ENCODE data around the gene HPRT1. TPM values are rescaled to one million over a fixed set of nuclear protein-coding genes. Genes with fewer than 3 reads are reported as not detected.

Gene HPRT1
- total RNA-seq, 2 donors from 2014 or later, result 19.5 to 30.7 TPM

- intact Hi-C loops (cut with DNase I), result no loop called here
- DNase-seq (no peak), ATAC-seq (peak in 1 of 2 donors; percentile 47)
These were observed 77.4 kb downstream of the HPRT1 start for GRCh38 chrX:134537179-134537955.

GRCh38 chrX:134538316-134538715 lies 78.4 kb downstream of the HPRT1 start:
- DNase-seq, result no peak
- intact Hi-C loops (cut with DNase I), result no loop called here
- no peak for ATAC-seq

GRCh38 chrX:134541906-134542305 lies 81.9 kb downstream of the HPRT1 start:
- DNase-seq (no peak), ATAC-seq (no peak)
- intact Hi-C loops (cut with DNase I), result no loop called here

- intact Hi-C loops (cut with DNase I), result no loop called here
- DNase-seq (no peak), ATAC-seq (peak in 1 of 2 donors; percentile 67)
These were observed 82.5 kb downstream of the HPRT1 start for GRCh38 chrX:134542485-134542884.

- DNase-seq (no peak), ATAC-seq (no peak)
- intact Hi-C loops (cut with DNase I), result no loop called here
These were observed 83.3 kb downstream of the HPRT1 start for GRCh38 chrX:134543288-134543687.

- DNase-seq (no peak), ATAC-seq (no peak)
- intact Hi-C loops (cut with DNase I), result no loop called here
These were observed 84.2 kb downstream of the HPRT1 start for GRCh38 chrX:134544135-134544512.

GRCh38 chrX:134544513-134545151 lies 84.7 kb downstream of the HPRT1 start:
- no peak for DNase-seq
- no peak for ATAC-seq
- intact Hi-C loops (cut with DNase I), result no loop called here

- DNase-seq (no peak), ATAC-seq (no peak)
- intact Hi-C loops (cut with DNase I), result no loop called here
These were observed 85.5 kb downstream of the HPRT1 start for GRCh38 chrX:134545510-134545909.

GRCh38 chrX:134546187-134546586 lies 86.2 kb downstream of the HPRT1 start:
- ATAC-seq, result no peak
- intact Hi-C loops (cut with DNase I), result no loop called here
- no peak for DNase-seq

GRCh38 chrX:134547047-134547679 lies 87.2 kb downstream of the HPRT1 start:
- ATAC-seq, result no peak
- intact Hi-C loops (cut with DNase I), result no loop called here
- DNase-seq, result no peak

GRCh38 chrX:134548257-134549201 lies 88.6 kb downstream of the HPRT1 start:
- no peak for DNase-seq
- ATAC-seq, result no peak
- intact Hi-C loops (cut with DNase I), result no loop called here

Small RNA genes within 50 kb of the gene (microRNA-seq; reads per million reads assigned to microRNA genes)
- gene MIR424 (2,902 to 5,256 reads per million in 2 donors), gene MIR450A1 (6.0 to 9.5 reads per million in 2 donors), gene MIR450A2 (4.0 to 8.4 reads per million in 2 donors), gene MIR450B (6.0 to 16.9 reads per million in 2 donors), gene MIR503 (15.8 to 30.2 reads per million in 2 donors), gene MIR542 (48.2 to 75.4 reads per million in 2 donors)

Other genes with a start within 250 kb of the HPRT1 start
- not detected for gene CCDC160, start 223.0 kb upstream of the HPRT1 start, total RNA-seq
- 10 to 100 TPM; 11.2 to 11.9 TPM for gene PHF6, start 86.9 kb upstream of the HPRT1 start, total RNA-seq
- not detected for gene PLAC1, start 198.3 kb downstream of the HPRT1 start, total RNA-seq

All from left cardiac atrium (tissue), 4 donors.